SH-SY5Y (cell line): ENCODE results near the gene VWF.

ENCODE experiments used
- GATA2 ChIP-seq: IDR thresholded peaks from 2 replicates; pipeline ENCODE4 v1.6.1; 2011; ENCODE audit warnings: mild to moderate bottlenecking, low read depth, low read length
- GATA3 ChIP-seq: IDR thresholded peaks from 2 replicates; pipeline ENCODE4 v1.6.1; 2011; ENCODE audit warnings: low read depth, mild to moderate bottlenecking, low read length, moderate library complexity

DNA sequence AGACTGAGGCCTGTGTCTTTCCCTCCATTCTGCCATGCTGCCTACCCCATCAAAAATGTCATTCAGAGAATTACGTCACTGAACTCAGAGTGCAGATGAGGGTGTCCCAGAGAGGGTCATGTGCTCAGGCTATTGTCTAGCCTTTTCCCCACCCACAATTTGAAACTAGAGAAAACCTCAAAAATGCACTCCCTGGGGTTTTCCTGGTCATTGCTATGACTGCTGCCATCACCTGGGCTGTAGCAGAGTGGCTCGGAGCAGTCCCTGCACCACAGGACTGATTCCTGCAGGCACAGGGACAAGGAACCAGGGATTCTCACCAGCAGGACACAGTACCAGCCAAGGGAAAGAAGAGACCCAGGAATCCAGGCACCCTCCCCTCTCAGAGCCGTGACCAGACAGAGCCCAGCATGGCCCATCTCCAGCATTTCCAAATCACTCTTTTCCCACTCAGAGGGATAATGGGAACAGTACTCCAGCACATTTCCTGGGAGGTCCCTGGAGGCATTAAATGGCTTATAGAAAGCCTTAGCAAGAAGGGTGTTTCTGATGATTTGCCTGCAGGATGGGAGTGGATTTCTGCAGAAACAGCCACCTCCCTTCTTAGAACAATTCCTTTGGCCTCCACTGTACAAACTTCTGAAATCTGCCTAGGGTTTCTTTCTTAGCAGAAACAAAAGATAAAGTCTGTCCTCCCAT is 45.9 kb downstream of the VWF start:
- TF ChIP-seq GATA2 (no peak), GATA3 (no peak)
